WTC11 (cell line): Measurements from ENCODE around the gene LAMA1.

Experiments used
- CTCF ChIP-seq: fragments of 200-600 bp; IDR thresholded peaks from 2 replicates; pipeline ENCODE4 v1.8.0; 2022; ENCODE audit warnings: antibody characterized with exemption
- FOXP4 ChIP-seq: sonication (generic); formaldehyde crosslinking; IDR thresholded peaks from 2 replicates; pipeline ENCODE4 v1.8.0; 2022; ENCODE audit warnings: mild to moderate bottlenecking, missing genetic modification reagents
- GRHL2 ChIP-seq: fragments of 250-450 bp; sonication (Bioruptor Pico); IDR thresholded peaks from 2 replicates; pipeline ENCODE4 v1.8.0; 2022; ENCODE audit warnings: mild to moderate bottlenecking, moderate library complexity; ENCODE audit not compliant: insufficient replicate concordance, severe bottlenecking
- MXD4 ChIP-seq: fragments of 250-450 bp; sonication (Bioruptor Pico); IDR thresholded peaks from 2 replicates; pipeline ENCODE4 v1.8.0; 2021; ENCODE audit warnings: mild to moderate bottlenecking, moderate library complexity, borderline replicate concordance
- ZBTB21 ChIP-seq: sonication (generic); formaldehyde crosslinking; IDR thresholded peaks from 2 replicates; pipeline ENCODE4 v1.8.1; 2023; ENCODE audit warnings: mild to moderate bottlenecking, missing genetic modification reagents, borderline replicate concordance
- TF ChIP-seq, protein P1 (sequence below): sonication (generic); formaldehyde crosslinking; IDR thresholded peaks from 2 replicates; pipeline ENCODE4 v1.8.1; 2022; ENCODE audit warnings: low read depth, missing genetic modification reagents, borderline replicate concordance
- TF ChIP-seq, protein P2 (sequence below): sonication (generic); formaldehyde crosslinking; IDR thresholded peaks from 2 replicates; pipeline ENCODE4 v1.8.0; 2023; ENCODE audit warnings: missing genetic modification reagents

DNA sequence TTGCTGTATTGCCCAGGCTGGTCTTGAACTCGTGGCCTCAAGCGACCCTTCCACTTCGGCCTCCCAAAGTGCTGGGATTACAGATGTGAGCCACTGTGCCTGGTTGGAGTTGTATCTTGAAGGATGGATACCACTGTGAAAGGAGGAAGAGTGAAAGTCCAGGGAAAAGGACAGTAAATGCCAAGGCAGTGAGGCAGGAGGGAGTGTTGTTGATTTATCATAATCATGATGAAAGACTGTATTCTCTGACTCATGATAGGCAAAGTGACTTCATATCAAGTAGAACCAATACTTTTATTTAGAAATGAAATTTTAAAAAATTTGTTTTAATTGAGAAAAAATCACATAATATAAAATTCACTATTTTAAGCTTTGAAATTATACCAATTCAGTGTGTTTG is 225.8 kb downstream of the LAMA1 start:
- no peak for TF ChIP-seq CTCF
- TF ChIP-seq, protein P1, sequence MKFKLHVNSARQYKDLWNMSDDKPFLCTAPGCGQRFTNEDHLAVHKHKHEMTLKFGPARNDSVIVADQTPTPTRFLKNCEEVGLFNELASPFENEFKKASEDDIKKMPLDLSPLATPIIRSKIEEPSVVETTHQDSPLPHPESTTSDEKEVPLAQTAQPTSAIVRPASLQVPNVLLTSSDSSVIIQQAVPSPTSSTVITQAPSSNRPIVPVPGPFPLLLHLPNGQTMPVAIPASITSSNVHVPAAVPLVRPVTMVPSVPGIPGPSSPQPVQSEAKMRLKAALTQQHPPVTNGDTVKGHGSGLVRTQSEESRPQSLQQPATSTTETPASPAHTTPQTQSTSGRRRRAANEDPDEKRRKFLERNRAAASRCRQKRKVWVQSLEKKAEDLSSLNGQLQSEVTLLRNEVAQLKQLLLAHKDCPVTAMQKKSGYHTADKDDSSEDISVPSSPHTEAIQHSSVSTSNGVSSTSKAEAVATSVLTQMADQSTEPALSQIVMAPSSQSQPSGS (CRISPR knock-in tag): no peak
- no peak for TF ChIP-seq FOXP4
- TF ChIP-seq, protein P2, sequence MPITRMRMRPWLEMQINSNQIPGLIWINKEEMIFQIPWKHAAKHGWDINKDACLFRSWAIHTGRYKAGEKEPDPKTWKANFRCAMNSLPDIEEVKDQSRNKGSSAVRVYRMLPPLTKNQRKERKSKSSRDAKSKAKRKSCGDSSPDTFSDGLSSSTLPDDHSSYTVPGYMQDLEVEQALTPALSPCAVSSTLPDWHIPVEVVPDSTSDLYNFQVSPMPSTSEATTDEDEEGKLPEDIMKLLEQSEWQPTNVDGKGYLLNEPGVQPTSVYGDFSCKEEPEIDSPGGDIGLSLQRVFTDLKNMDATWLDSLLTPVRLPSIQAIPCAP (CRISPR knock-in tag): no peak
- TF ChIP-seq GRHL2: no peak
- no peak for TF ChIP-seq ZBTB21 (CRISPR knock-in tag)
- TF ChIP-seq MXD4 (CRISPR knock-in tag): no peak
